ENCODE data around the gene ACVR2A. TPM values are rescaled to one million over a fixed set of nuclear protein-coding genes. Genes with fewer than 3 reads are reported as not detected.

ACVR2A gene
- total RNA-seq, 1 experiment from 2014 or later = 13.4 TPM

DNA sequence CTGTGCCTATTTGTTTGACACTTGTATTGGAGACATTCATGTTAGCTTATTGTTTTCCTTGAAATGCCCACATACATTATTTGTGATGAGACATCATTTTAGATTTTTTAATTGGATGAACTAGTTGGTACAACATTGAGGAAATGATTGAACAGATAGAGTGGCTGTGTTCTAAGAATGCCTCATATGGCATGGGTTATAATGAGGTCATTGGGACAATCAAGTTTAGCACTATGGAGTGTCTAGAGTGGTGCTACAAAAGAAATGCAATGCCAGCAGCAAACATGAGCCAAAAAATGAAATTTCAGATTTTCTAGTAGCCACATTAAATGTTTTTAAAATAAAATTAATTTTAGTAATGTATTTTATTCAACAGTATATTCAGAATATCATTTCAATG, 28.1 kb downstream of the ACVR2A start:
- Histone ChIP-seq H2BK120ac (ENCODE audit: low read depth, low read length, poor library complexity, severe bottlenecking) (no peak overlapping the region), H3K79me1 (ENCODE audit: insufficient read depth, low read depth, low read length, poor library complexity, severe bottlenecking) (peaks cover 7% of the 10 kb centered on the region), H2BK12ac (ENCODE audit: insufficient read length, low read depth, low read length) (no peak overlapping the region), H3T11ph (ENCODE audit: low read length) (no peak overlapping the region), H3K23ac (ENCODE audit: insufficient read length, low read depth, low read length) (no peak overlapping the region), H3K56ac (ENCODE audit: insufficient read length, low read depth, low read length) (no peak overlapping the region), H3K9ac (ENCODE audit: extremely low read depth, insufficient read length, low read length) (no peak overlapping the region), H2AK5ac (ENCODE audit: insufficient read length, low read length) (no peak overlapping the region), H3K4ac (ENCODE audit: low read depth, low read length) (no peak overlapping the region), H3K9me3 (ENCODE audit: control insufficient read depth, low read depth, low read length) (no peaks in the 10 kb centered on the region), H3K4me2 (ENCODE audit: insufficient read depth, insufficient read length, low read length) (no peak overlapping the region), H3K14ac (ENCODE audit: insufficient read depth, low read length) (no peak overlapping the region), H3K18ac (ENCODE audit: insufficient read length, low read depth, low read length) (no peak overlapping the region), H3K4me1 (ENCODE audit: insufficient read depth, low read length) (peaks cover 8% of the 10 kb centered on the region; the same call in 1 of the 2 replicates), H2AFZ (ENCODE audit: low read length) (no peak overlapping the region), H3K27me3 (ENCODE audit: insufficient read depth, low read length) (no peaks in the 10 kb centered on the region), H3K27ac (ENCODE audit: insufficient read length, low read depth, low read length) (no peak overlapping the region), H4K8ac (replicated peaks; ENCODE audit: insufficient read length, low read depth, low read length) (no peak overlapping the region), H4K5ac (ENCODE audit: insufficient read length, low read depth, low read length) (no peak overlapping the region), H2BK15ac (ENCODE audit: low read depth, low read length) (no peak overlapping the region), H2BK5ac (ENCODE audit: insufficient read length, low read length) (no peak overlapping the region), H3K23me2 (ENCODE audit: insufficient read length, low read depth, low read length, poor library complexity, severe bottlenecking) (no peaks in the 10 kb centered on the region), H3K79me2 (ENCODE audit: insufficient read depth, low read length) (peaks cover 5% of the 10 kb centered on the region; the same call in 1 of the 2 replicates), H2BK20ac (ENCODE audit: low read depth, low read length, poor library complexity, severe bottlenecking) (no peak overlapping the region), H4K91ac (ENCODE audit: insufficient read length, low read depth, low read length) (no peak overlapping the region), H4K20me1 (ENCODE audit: control insufficient read depth, insufficient read depth, insufficient read length) (no peaks in the 10 kb centered on the region)
- TF ChIP-seq, protein P1, sequence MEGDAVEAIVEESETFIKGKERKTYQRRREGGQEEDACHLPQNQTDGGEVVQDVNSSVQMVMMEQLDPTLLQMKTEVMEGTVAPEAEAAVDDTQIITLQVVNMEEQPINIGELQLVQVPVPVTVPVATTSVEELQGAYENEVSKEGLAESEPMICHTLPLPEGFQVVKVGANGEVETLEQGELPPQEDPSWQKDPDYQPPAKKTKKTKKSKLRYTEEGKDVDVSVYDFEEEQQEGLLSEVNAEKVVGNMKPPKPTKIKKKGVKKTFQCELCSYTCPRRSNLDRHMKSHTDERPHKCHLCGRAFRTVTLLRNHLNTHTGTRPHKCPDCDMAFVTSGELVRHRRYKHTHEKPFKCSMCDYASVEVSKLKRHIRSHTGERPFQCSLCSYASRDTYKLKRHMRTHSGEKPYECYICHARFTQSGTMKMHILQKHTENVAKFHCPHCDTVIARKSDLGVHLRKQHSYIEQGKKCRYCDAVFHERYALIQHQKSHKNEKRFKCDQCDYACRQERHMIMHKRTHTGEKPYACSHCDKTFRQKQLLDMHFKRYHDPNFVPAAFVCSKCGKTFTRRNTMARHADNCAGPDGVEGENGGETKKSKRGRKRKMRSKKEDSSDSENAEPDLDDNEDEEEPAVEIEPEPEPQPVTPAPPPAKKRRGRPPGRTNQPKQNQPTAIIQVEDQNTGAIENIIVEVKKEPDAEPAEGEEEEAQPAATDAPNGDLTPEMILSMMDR (conservative IDR thresholded peaks at IDR 0.05) = no peak
- no peaks in the 10 kb centered on the region for H3K9me3 Mint-ChIP-seq
- H3K4me1 Mint-ChIP-seq = peaks cover 25 to 33% of the 10 kb centered on the region in 2 experiments
- no peak for DNase-seq
- no peaks in the 10 kb centered on the region for H3K36me3 Mint-ChIP-seq (ENCODE audit: insufficient read depth in 1 of 3, low read depth in 3 of 3)
- H3K4me3 Mint-ChIP-seq = no peak overlapping the region
- no peaks in the 10 kb centered on the region for H3K27me3 Mint-ChIP-seq (ENCODE audit: low read depth)
- no peak overlapping the region for H3K27ac Mint-ChIP-seq

Data from H9 (cell line).